ENCODE data around the gene USH2A. TPM values are rescaled to one million over a fixed set of nuclear protein-coding genes. Genes with fewer than 3 reads are reported as not detected.
"Not testable (repeated sequence)": the region's sequence is repeated elsewhere in the genome, so short reads cannot be mapped to it uniquely, and the experiment has no call there.

The USH2A gene
- total RNA-seq, 1 experiment from 2014 or later = 0.02 TPM

- DNase-seq (ENCODE audit: extremely low read depth, low read depth) = no peak
Observed at GRCh38 chr1:216390956-216391355, 32.3 kb downstream of the USH2A start.

- no peak for DNase-seq (ENCODE audit: extremely low read depth, low read depth)
Observed at GRCh38 chr1:216389774-216390173, 33.5 kb downstream of the USH2A start.

GRCh38 chr1:216388558-216388957 lies 34.7 kb downstream of the USH2A start:
- DNase-seq (ENCODE audit: extremely low read depth, low read depth) = no peak

- no peak for DNase-seq (ENCODE audit: extremely low read depth, low read depth)
Observed at GRCh38 chr1:216387782-216388181, 35.5 kb downstream of the USH2A start.

GRCh38 chr1:216379441-216379840 lies 43.8 kb downstream of the USH2A start:
- no peak for DNase-seq (ENCODE audit: extremely low read depth, low read depth)

- DNase-seq (ENCODE audit: extremely low read depth, low read depth) = no peak
Observed at GRCh38 chr1:216368249-216368648, 55.0 kb downstream of the USH2A start.

GRCh38 chr1:216366979-216367378 lies 56.3 kb downstream of the USH2A start:
- no peak for DNase-seq (ENCODE audit: extremely low read depth, low read depth)

GRCh38 chr1:216356945-216357344 lies 66.3 kb downstream of the USH2A start:
- DNase-seq (ENCODE audit: extremely low read depth, low read depth) = no peak

- no peak for DNase-seq (ENCODE audit: extremely low read depth, low read depth)
Observed at GRCh38 chr1:216350186-216350585, 73.1 kb downstream of the USH2A start.

GRCh38 chr1:216346526-216346925 lies 76.7 kb downstream of the USH2A start:
- no peak for DNase-seq (ENCODE audit: extremely low read depth, low read depth)

- not testable (repeated sequence) for DNase-seq (ENCODE audit: extremely low read depth, low read depth)
Observed at GRCh38 chr1:216340542-216340941, 82.7 kb downstream of the USH2A start.

GRCh38 chr1:216332462-216332861 lies 90.8 kb downstream of the USH2A start:
- DNase-seq (ENCODE audit: extremely low read depth, low read depth) = no peak

GRCh38 chr1:216332003-216332402 lies 91.2 kb downstream of the USH2A start:
- no peak for DNase-seq (ENCODE audit: extremely low read depth, low read depth)

- DNase-seq (ENCODE audit: extremely low read depth, low read depth) = no peak
Observed at GRCh38 chr1:216331211-216331610, 92.0 kb downstream of the USH2A start.

GRCh38 chr1:216330262-216330661 lies 93.0 kb downstream of the USH2A start:
- DNase-seq (ENCODE audit: extremely low read depth, low read depth) = no peak

- DNase-seq (ENCODE audit: extremely low read depth, low read depth) = no peak
Observed at GRCh38 chr1:216325946-216326345, 97.3 kb downstream of the USH2A start.

- no peak for DNase-seq (ENCODE audit: extremely low read depth, low read depth)
Observed at GRCh38 chr1:216325336-216325735, 97.9 kb downstream of the USH2A start.

- DNase-seq (ENCODE audit: extremely low read depth, low read depth) = no peak
Observed at GRCh38 chr1:216323344-216323743, 99.9 kb downstream of the USH2A start.

- DNase-seq (ENCODE audit: extremely low read depth, low read depth) = no peak
Observed at GRCh38 chr1:216314379-216315095, 108.7 kb downstream of the USH2A start.

GRCh38 chr1:216310776-216311175 lies 112.5 kb downstream of the USH2A start:
- peak; percentile 43 for DNase-seq (ENCODE audit: extremely low read depth, low read depth)

- DNase-seq (ENCODE audit: extremely low read depth, low read depth) = no peak
Observed at GRCh38 chr1:216306830-216307229, 116.4 kb downstream of the USH2A start.

GRCh38 chr1:216303690-216304089 lies 119.6 kb downstream of the USH2A start:
- DNase-seq (ENCODE audit: extremely low read depth, low read depth) = peak; percentile 5

- peak; percentile 85 for DNase-seq (ENCODE audit: extremely low read depth, low read depth)
Observed at GRCh38 chr1:216293683-216294082, 129.6 kb downstream of the USH2A start.
